GM19193 (cell line): ENCODE data around the gene EGFL8.
A peak's percentile ranks its signal among the peaks of the same experiment; 100 is the strongest.

Experiments
- POLR2A ChIP-seq: IDR thresholded peaks from 4 replicates; pipeline ENCODE4 v1.6.1; 2011; ENCODE audit not compliant: insufficient read depth, insufficient read length; ENCODE audit errors: extremely low read depth

The EGFL8 gene

DNA sequence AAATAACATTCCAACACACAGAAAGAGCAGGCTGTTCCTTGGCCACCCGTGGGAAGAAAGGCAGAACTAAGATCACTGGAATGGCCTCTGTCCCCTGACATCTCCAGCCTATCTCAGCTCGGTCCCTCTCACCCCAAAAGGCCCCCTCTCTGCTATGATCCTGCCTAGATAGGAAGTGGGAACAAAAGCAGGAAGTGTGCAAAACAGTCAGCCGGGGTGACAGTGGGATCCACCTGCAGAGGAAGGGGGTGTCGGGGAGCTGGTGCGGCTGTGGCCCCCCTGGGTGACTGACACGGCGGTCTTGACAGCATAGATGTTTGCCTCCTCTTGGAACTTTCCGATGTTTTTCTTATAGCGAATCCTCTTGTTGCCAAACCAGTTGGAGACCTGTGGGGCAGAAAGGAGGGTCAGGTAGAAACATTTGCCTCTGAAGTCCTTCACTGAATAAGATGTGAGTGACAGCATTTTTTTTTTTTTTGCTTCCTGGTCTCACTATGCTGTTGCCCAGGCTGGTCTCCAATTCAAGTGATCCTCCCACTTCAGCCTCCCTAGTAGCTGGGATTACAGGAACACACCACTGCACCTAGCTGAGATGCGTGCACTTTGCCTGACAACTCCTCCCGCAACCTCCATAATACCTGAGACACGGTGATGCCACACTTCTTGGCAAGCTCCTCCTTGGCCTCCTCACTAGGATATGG, 22.8 kb downstream of the EGFL8 start:
- no peak for TF ChIP-seq POLR2A

- TF ChIP-seq POLR2A, result no peak
These were observed 24.1 kb downstream of the EGFL8 start for GRCh38 chr6:32188381-32189068.

- no peak for TF ChIP-seq POLR2A
These were observed 24.8 kb downstream of the EGFL8 start for GRCh38 chr6:32189069-32189741.

GRCh38 chr6:32189742-32190053, 25.3 kb downstream of the EGFL8 start:
- no peak for TF ChIP-seq POLR2A

DNA sequence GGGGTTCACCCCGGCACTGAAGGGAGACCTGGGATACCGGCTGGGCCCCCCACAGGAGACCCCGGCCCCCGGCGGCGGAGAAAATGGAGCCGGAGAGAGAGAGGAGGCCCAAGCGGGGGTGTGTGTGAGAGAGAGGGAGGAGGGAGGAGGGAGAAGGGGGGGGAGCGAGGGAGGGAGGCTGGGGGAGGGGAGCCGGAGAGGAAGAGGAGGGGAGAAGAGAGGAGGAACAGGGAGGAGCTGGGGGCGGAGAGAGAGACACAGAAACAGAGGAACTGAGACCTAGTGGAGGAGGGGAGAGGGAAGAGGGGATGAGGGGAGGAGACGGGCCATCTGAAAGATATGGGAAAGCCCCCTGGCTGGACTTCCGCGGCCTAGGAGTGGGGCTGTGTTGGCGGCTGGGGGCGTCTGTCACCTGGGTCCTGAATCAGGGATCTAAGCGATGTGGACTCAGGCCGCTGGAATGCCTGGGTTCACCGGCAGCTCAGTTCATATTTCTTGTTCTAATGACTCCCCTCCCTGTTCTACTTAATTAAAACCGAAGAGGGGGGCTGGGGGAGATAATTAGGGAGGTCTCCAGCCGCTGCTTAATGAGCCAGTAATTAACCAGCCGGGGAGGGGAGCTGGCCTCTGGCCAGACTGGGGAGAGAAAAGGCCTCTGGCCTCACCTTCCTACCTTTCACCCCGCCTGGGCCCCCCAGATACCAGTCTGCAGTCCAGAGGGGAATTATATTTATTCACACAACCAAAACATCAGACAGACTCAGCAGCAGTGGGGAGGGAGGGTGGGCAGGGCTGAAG, 25.9 kb downstream of the EGFL8 start, which contains the start of gene PBX2:
TSS of gene PBX2 (minus strand) at position 149 of the 798 bp plus-strand sequence. CDS start 287 bp downstream, outside the sequence.
- peak; percentile 73 for TF ChIP-seq POLR2A

GRCh38 chr6:32190911-32191677, 26.7 kb downstream of the EGFL8 start:
- TF ChIP-seq POLR2A, result peak; percentile 19

GRCh38 chr6:32191696-32192607, 27.6 kb downstream of the EGFL8 start:
- peak; percentile 34 for TF ChIP-seq POLR2A

DNA sequence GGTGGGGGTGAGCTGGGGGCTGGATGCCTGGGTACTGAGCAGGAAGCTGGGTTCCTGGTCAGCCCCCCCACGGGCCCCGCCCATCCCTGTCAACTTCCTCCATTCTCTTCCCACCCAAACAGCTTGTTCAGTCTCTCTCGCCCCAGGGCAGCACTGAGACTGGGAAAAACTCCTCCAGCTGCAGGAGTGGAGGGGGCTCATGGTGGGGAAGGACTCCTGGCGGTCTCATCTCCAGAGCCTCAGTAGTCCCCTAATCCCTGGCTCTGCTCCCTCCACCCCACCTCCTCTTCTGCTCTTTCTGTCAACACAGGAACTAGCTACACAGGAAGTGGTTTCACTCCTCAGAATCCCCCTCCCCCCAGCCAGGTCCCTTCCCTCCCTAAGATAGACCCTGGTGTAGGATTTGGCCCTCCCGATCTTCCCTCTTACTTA, 28.2 kb downstream of the EGFL8 start, which contains the start of gene GPSM3:
TSS of gene GPSM3 (minus strand) at position 36 of the 432 bp plus-strand sequence. CDS start 130 bp downstream, outside the sequence.
- TF ChIP-seq POLR2A, result peak; percentile 67

- no peak for TF ChIP-seq POLR2A
These were observed 30.0 kb downstream of the EGFL8 start for GRCh38 chr6:32194388-32194787.

DNA sequence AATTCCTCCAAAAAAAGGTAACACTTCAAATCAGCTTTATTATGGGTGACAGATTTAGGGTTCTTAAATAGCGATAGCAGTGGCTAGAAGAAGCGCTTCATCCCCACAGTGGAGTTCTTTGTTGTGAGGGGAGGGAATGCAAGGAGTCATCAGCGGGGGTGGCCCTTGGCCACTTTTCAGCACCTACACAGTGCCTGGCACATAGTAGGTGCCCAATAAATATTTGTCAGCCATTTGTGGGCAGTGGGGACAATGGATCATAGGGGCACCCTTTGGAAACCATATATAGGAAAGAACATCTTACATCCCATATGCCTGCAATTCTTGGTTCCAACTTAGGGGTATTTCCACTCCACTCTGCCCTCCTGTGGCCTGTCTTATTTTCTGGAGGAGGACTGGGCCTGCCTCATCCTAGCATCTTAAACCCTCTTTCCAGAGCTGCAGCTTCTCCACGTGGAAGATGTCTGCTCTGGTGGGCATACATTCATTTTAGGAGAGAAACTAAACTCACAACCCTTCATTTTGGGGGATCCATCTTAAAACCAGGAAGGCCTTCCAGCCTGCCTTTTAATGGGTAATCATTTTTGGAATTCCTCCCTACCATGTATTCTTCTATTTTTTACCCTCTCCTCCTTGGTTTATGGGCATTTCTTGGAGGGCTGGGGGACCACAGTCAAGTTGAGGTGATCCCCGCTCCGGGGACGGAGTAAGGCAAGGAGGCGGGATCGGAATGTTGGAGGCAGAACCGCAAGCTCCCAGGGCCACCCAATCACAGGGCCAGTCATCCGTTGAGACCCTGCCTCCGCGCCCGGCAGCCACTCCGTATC, 30.6 kb downstream of the EGFL8 start:
- TF ChIP-seq POLR2A, result peak; percentile 12

GRCh38 chr6:32195652-32195901, 31.2 kb downstream of the EGFL8 start:
- TF ChIP-seq POLR2A, result no peak

DNA sequence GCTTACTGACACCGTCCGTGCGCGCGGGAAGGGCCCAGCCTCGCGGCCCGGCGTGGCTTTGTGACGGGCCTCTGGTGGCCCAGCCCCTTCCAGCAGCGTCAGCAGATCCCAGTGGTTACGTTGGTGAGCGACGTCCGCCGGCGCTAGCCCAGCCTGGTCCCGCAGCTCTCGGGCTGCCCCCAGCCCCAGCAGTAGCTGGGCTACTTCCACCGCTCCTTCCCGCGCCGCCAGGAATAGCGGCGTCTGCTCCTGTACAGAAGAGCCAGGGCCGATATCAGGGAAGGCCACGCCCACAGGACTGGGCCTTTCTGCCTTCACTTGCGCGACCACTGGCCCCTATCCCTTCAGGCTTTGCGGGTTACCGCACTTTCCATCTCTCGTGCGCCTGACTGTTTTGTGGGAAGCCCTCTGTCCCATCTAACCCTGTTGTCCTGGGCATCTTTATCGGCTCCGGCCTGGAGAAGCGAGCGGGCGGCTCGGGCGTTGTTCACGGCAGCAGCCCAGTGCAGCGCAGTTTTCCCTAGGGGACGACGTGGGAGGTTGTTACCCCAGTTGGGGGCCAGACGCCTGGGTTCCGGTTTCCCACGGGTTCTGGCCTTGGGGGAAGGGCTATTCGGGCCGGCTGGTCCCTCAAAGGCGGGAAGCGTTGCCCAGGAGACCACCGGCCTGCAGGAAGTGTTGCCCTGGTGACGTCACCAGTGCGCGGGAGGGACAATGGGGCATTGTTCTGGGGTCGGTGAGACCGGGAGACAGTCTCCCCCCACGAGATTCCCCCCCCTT, 31.7 kb downstream of the EGFL8 start:
- peak; percentile 88 for TF ChIP-seq POLR2A
